ENCODE data around the gene CNN1.

GRCh38 chr19:11581740-11582139 is 43.1 kb downstream of the CNN1 start:
- TF ChIP-seq REST (IDR thresholded peaks at IDR 0.05; ENCODE audit: insufficient read depth in 1 of 2, low read depth in 2 of 2, low read length in 2 of 2), result no peak
- no peak for TF ChIP-seq POLR2AphosphoS5 (IDR thresholded peaks at IDR 0.05; ENCODE audit: low read depth, low read length)

Data from PFSK-1 (cell line).